GM20000 (cell line): ENCODE data around the gene KLHL30.
A peak's percentile ranks its signal among the peaks of the same experiment; 100 is the strongest.

Source experiments
- DNase-seq: peaks from one replicate; pipeline ENCODE4 v3.0.0; 2012; ENCODE audit warnings: low spot score
- CTCF ChIP-seq: IDR thresholded peaks from 2 replicates; pipeline ENCODE4 v1.5.1; 2012; ENCODE audit warnings: mild to moderate bottlenecking, control low read depth; ENCODE audit errors: extremely low read depth, missing control alignments

Gene KLHL30

GRCh38 chr2:238134393-238134785 is 4.1 kb upstream of the KLHL30 start:
- DNase-seq: no peak
- TF ChIP-seq CTCF: no peak

- no peak for TF ChIP-seq CTCF
- DNase-seq: no peak
These were observed 2.8 kb upstream of the KLHL30 start for GRCh38 chr2:238135601-238136150.

- TF ChIP-seq CTCF: no peak
- DNase-seq: no peak
These were observed 1.5 kb upstream of the KLHL30 start for GRCh38 chr2:238136820-238137537.

- TF ChIP-seq CTCF: no peak
- DNase-seq: no peak
These were observed 583 bp upstream of the KLHL30 start for GRCh38 chr2:238137885-238138284.

GRCh38 chr2:238139196-238140039 is 950 bp downstream of the KLHL30 start:
- TF ChIP-seq CTCF: peak; percentile 90
- peak; percentile 85 for DNase-seq

- TF ChIP-seq CTCF: no peak
- no peak for DNase-seq
These were observed 1.6 kb downstream of the KLHL30 start for GRCh38 chr2:238140040-238140439.
